GM19351 (cell line): Measurements from ENCODE around the gene ACMSD.
"Not testable (repeated sequence)": the region's sequence is repeated elsewhere in the genome, so short reads cannot be mapped to it uniquely, and the experiment has no call there.

Experiments
- ATAC-seq: cut with Tn5 transposase; IDR thresholded peaks from one replicate; pipeline ENCODE4 v1.9.1; 2021; ENCODE audit warnings: mild to moderate bottlenecking, moderate library complexity; ENCODE audit not compliant: unreplicated experiment

Gene ACMSD

GRCh38 chr2:134905168-134905567 lies 66.8 kb downstream of the ACMSD start:
- no peak for ATAC-seq

- no peak for ATAC-seq
Observed at GRCh38 chr2:134906726-134907125, 68.3 kb downstream of the ACMSD start.

- not testable (repeated sequence) for ATAC-seq
Observed at GRCh38 chr2:134907441-134908116, 69.2 kb downstream of the ACMSD start.

- no peak for ATAC-seq
Observed at GRCh38 chr2:134910763-134911399, 72.5 kb downstream of the ACMSD start.

GRCh38 chr2:134911400-134911785 lies 73.0 kb downstream of the ACMSD start:
- no peak for ATAC-seq

GRCh38 chr2:134912361-134912760 lies 73.9 kb downstream of the ACMSD start:
- ATAC-seq: no peak

- ATAC-seq: no peak
Observed at GRCh38 chr2:134917360-134917865, 79.0 kb downstream of the ACMSD start.

- ATAC-seq: peak; percentile 71
Observed at GRCh38 chr2:134917888-134918525, 79.6 kb downstream of the ACMSD start.

- ATAC-seq: peak; percentile 78
Observed at GRCh38 chr2:134918526-134919340, 80.3 kb downstream of the ACMSD start, which contains the start of gene CCNT2. Gene CCNT2 (plus strand): TSS chr2:134918822. CDS start chr2:134918855, 33 bp downstream.

- ATAC-seq: no peak
Observed at GRCh38 chr2:134919341-134920210, 81.2 kb downstream of the ACMSD start.

GRCh38 chr2:134924912-134925311 lies 86.5 kb downstream of the ACMSD start:
- no peak for ATAC-seq

- ATAC-seq: no peak
Observed at GRCh38 chr2:134926231-134926931, 88.0 kb downstream of the ACMSD start.

GRCh38 chr2:134927195-134927594 lies 88.8 kb downstream of the ACMSD start:
- ATAC-seq: no peak

GRCh38 chr2:134932864-134933526 lies 94.6 kb downstream of the ACMSD start:
- no peak for ATAC-seq

- no peak for ATAC-seq
Observed at GRCh38 chr2:134933732-134934131, 95.3 kb downstream of the ACMSD start.

- no peak for ATAC-seq
Observed at GRCh38 chr2:134934150-134934549, 95.7 kb downstream of the ACMSD start.

GRCh38 chr2:134934641-134935040 lies 96.2 kb downstream of the ACMSD start:
- no peak for ATAC-seq

- ATAC-seq: no peak
Observed at GRCh38 chr2:134936691-134937090, 98.3 kb downstream of the ACMSD start.

- ATAC-seq: peak; percentile 74
Observed at GRCh38 chr2:134943540-134943939, 105.1 kb downstream of the ACMSD start.
